K562 (cell line): ENCODE data around the gene GALNS. TPM values are rescaled to one million over a fixed set of nuclear protein-coding genes. Genes with fewer than 3 reads are reported as not detected.
"Not testable (repeated sequence)": the region's sequence is repeated elsewhere in the genome, so short reads cannot be mapped to it uniquely, and the experiment has no call there.

Experiments
- ATAC-seq: fragments of 200-7000 bp; cut with Tn5 transposase; 3 replicates; pipeline ENCODE4 v1.9.1; 2020; ENCODE audit warnings: moderate library complexity
- BruUV-seq: library from RNA; stranded (reverse); fragments of 400-500 nt; replicated peaks from 2 replicates; lab custom pipeline; 2021; lab: Mats Ljungman, UMichigan
- CTCF ChIA-PET: fragments of 300-600 bp; formaldehyde crosslinking; extraction: SDS; loops from one replicate; lab custom pipeline; 2021; ENCODE audit warnings: low intra/inter-chr PET ratio; lab: Yijun Ruan, JAX
- POLR2A ChIA-PET: fragments of 300-600, 350-650 bp; sonication (Branson Sonifier 250); formaldehyde crosslinking; extraction: SDS; loops from one replicate; lab custom pipeline; 2021; ENCODE audit warnings: antibody characterized with exemption, inconsistent platforms; lab: Yijun Ruan, JAX
- DNase-seq, 4 experiments: peaks; one replicate each; pipeline versions ENCODE4 v3.0.0 to v3.0.0-alpha.2; 2011 to 2018; ENCODE audit warnings: low spot score in 3 of 4, mixed read lengths in 3 of 4; ENCODE audit errors: extremely low read depth in 1 of 4
- FAIRE-seq: peaks from 2 replicates; lab custom pipeline; 2011; peaks lifted over from hg19 to GRCh38; lab: Jason Lieb, UNC
- H2AFZ ChIP-seq: 2 replicates; pipeline ENCODE4 v1.6.0; 2011; ENCODE audit warnings: low read depth, low read length, control low read depth, inconsistent platforms
- H3K27ac ChIP-seq: fragments of 200-600 bp; 3 replicates; pipeline ENCODE4 v1.8.0; 2011; ENCODE audit warnings: low read depth, mild to moderate bottlenecking, control low read depth, inconsistent platforms, low read length, moderate library complexity, mixed read lengths; ENCODE audit errors: extremely low read depth
- H3K27me3 ChIP-seq, 2 experiments: fragments of 300-600 bp in 1 of 2; 2 replicates in 1 of 2; 3 replicates in 1 of 2; pipeline versions ENCODE4 v1.6.0 to v1.8.0; 2011; ENCODE audit warnings: inconsistent platforms in 2 of 2, low read length in 2 of 2, mild to moderate bottlenecking in 1 of 2, mixed read lengths in 1 of 2, moderate library complexity in 1 of 2; ENCODE audit not compliant: control insufficient read depth in 2 of 2, insufficient read depth in 2 of 2
- H3K36me3 ChIP-seq: fragments of 300-600 bp; 3 replicates; pipeline ENCODE4 v1.8.0; 2011; ENCODE audit warnings: mild to moderate bottlenecking, low read length, inconsistent platforms; ENCODE audit not compliant: control insufficient read depth, insufficient read depth
- H3K4me1 ChIP-seq, 2 experiments: fragments of 200-600 bp in 1 of 2; replicated peaks in 1 of 2; 2 replicates in 1 of 2; 3 replicates in 1 of 2; pipeline versions ENCODE4 v1.5.1 to v1.8.0; 2011; ENCODE audit warnings: inconsistent platforms in 2 of 2, low read length in 2 of 2, mild to moderate bottlenecking in 1 of 2, mixed read lengths in 1 of 2, moderate library complexity in 1 of 2; ENCODE audit not compliant: control insufficient read depth in 2 of 2, insufficient read depth in 2 of 2
- H3K4me2 ChIP-seq: 2 replicates; pipeline ENCODE4 v1.6.1; 2011; ENCODE audit warnings: low read length, control low read depth, inconsistent platforms, mixed read lengths; ENCODE audit not compliant: insufficient read depth
- H3K4me3 ChIP-seq: fragments of 200-600 bp; sonication (generic), shearing (Covaris generic); 2 replicates; pipeline ENCODE4 v1.5.1; 2016; ENCODE audit warnings: control low read depth, inconsistent platforms
- H3K79me2 ChIP-seq: fragments of 200-600 bp; 3 replicates; pipeline ENCODE4 v1.8.0; 2011; ENCODE audit warnings: low read length, inconsistent platforms; ENCODE audit not compliant: control insufficient read depth, insufficient read depth
- H3K9ac ChIP-seq, 2 experiments: 2 replicates each; pipeline versions ENCODE4 v1.6.0 to v1.6.1; 2011; ENCODE audit warnings: low read depth in 2 of 2, low read length in 2 of 2, control low read depth in 1 of 2, inconsistent platforms in 1 of 2, mild to moderate bottlenecking in 1 of 2, mixed read lengths in 1 of 2; ENCODE audit not compliant: insufficient read depth in 1 of 2
- H3K9me1 ChIP-seq: one replicate; pipeline ENCODE4 v1.6.0; 2011; ENCODE audit warnings: inconsistent platforms, mild to moderate bottlenecking, low read length, moderate library complexity; ENCODE audit not compliant: control insufficient read depth, insufficient read depth
- H3K9me3 ChIP-seq: replicated peaks from 2 replicates; pipeline ENCODE4 v1.5.1; 2011; ENCODE audit warnings: low read depth, low read length, inconsistent platforms; ENCODE audit not compliant: control insufficient read depth, insufficient read depth
- H4K20me1 ChIP-seq: replicated peaks from 2 replicates; pipeline ENCODE4 v1.6.1; 2011; ENCODE audit warnings: low read length, inconsistent platforms, mixed read lengths; ENCODE audit not compliant: control insufficient read depth, insufficient read depth
- CHD1 ChIP-seq: fragments of 200-600 bp; sonication (generic); IDR thresholded peaks from one replicate; pipeline ENCODE4 v1.6.1; 2012; ENCODE audit warnings: mild to moderate bottlenecking, moderate library complexity, low read length, inconsistent platforms
- DDX20 ChIP-seq: fragments of 450-650 bp; IDR thresholded peaks from 2 replicates; pipeline ENCODE4 v1.6.1; 2016; ENCODE audit warnings: missing genetic modification characterization, low read depth, mild to moderate bottlenecking, missing compliant biosample characterization, moderate library complexity
- DPF2 ChIP-seq: fragments of 450-650 bp; IDR thresholded peaks from 2 replicates; pipeline ENCODE4 v1.6.1; 2016
- POLR2A ChIP-seq: fragments of 450-650 bp; conservative IDR thresholded peaks from 2 replicates; pipeline ENCODE4 v1.6.1; 2016
- POLR2G ChIP-seq: fragments of 200-400 bp; formaldehyde crosslinking; IDR thresholded peaks from 2 replicates; pipeline ENCODE4 v1.6.1; 2017; ENCODE audit warnings: low read depth, mild to moderate bottlenecking, antibody characterized with exemption, low read length, moderate library complexity
- RBM22 ChIP-seq: fragments of 200-400 bp; formaldehyde crosslinking; IDR thresholded peaks from 2 replicates; pipeline ENCODE4 v1.6.1; 2018; ENCODE audit warnings: low read length, low read depth; ENCODE audit not compliant: poor library complexity, severe bottlenecking
- RFX5 ChIP-seq: IDR thresholded peaks from 2 replicates; pipeline ENCODE4 v1.6.1; 2011; ENCODE audit warnings: low read depth, mild to moderate bottlenecking, improper control_type of control experiment, low read length
- SIN3A ChIP-seq, 2 experiments: fragments of 150-350 bp in 1 of 2; IDR thresholded peaks; 2 replicates each; pipeline ENCODE4 v1.6.1; 2011 to 2016; ENCODE audit warnings: borderline replicate concordance in 2 of 2, low read depth in 2 of 2, low read length in 2 of 2, mild to moderate bottlenecking in 2 of 2, moderate library complexity in 2 of 2; ENCODE audit not compliant: control insufficient read depth in 1 of 2
- ZBTB7A ChIP-seq: IDR thresholded peaks from 2 replicates; pipeline ENCODE4 v1.6.1; 2011; ENCODE audit warnings: low read depth, mild to moderate bottlenecking, low read length, moderate library complexity, borderline replicate concordance; ENCODE audit not compliant: control insufficient read depth
- ZC3H8 ChIP-seq: fragments of 450-650 bp; IDR thresholded peaks from 2 replicates; pipeline ENCODE4 v1.6.1; 2017
- WGBS: fragments of 100-300 bp; shearing (Covaris generic); methylation state at CpG from one replicate; pipeline ENCODE4 v1.1.6; 2016; ENCODE audit warnings: low coverage, mixed read lengths; ENCODE audit not compliant: insufficient coverage; ENCODE audit errors: missing lambda C conversion rate; 5-methylcytosine and 5-hydroxymethylcytosine counted together
- in situ Hi-C: fragments of 300-500 bp; cut with MboI; formaldehyde crosslinking; loops from 4 replicates; pipeline ENCODE4 v1.15.0; 2018; ENCODE audit warnings: inconsistent platforms, mixed read lengths
- intact Hi-C: fragments of 100-400 bp; cut with micrococcal nuclease; formaldehyde crosslinking; loops from 2 replicates; pipeline ENCODE4 v1.14.2; 2022
- polyA plus RNA-seq, 8 experiments: library from polyadenylated mRNA; depleted of rRNA in 4 of 8; stranded (reverse) in 5 of 8; unstranded in 3 of 8; fragments of >200 nt; fragmentation: Nextera tagmentation in 2 of 8; fragmentation: Illumina TruSeq in 1 of 8; extraction: Ambion mirVana in 2 of 8; extraction: Trizol in 1 of 8; gene quantifications; 2 replicates each; pipeline versions ENCODE4 v1.2.1 to v1.2.3, GENCODE V29; 2011 to 2014; ENCODE audit warnings: inconsistent platforms in 1 of 8, missing spikeins in 1 of 8
- total RNA-seq, 7 experiments: library from RNA; depleted of rRNA in 6 of 7; stranded (reverse); fragments of >200 nt in 6 of 7; fragmentation: Illumina TruSeq in 2 of 7; extraction: Trizol in 2 of 7; gene quantifications; 2 replicates each; pipeline versions ENCODE4 v1.2.1 to v1.2.3, GENCODE V29; 2011 to 2021; ENCODE audit warnings: low replicate concordance in 1 of 7

The GALNS gene
- total and polyA plus RNA-seq, 9 of the 15 experiments (the other 6 are each of a cell fraction or from before 2014, with no cell fraction given): 0.38 to 13.2 (median 4.3) TPM

DNA sequence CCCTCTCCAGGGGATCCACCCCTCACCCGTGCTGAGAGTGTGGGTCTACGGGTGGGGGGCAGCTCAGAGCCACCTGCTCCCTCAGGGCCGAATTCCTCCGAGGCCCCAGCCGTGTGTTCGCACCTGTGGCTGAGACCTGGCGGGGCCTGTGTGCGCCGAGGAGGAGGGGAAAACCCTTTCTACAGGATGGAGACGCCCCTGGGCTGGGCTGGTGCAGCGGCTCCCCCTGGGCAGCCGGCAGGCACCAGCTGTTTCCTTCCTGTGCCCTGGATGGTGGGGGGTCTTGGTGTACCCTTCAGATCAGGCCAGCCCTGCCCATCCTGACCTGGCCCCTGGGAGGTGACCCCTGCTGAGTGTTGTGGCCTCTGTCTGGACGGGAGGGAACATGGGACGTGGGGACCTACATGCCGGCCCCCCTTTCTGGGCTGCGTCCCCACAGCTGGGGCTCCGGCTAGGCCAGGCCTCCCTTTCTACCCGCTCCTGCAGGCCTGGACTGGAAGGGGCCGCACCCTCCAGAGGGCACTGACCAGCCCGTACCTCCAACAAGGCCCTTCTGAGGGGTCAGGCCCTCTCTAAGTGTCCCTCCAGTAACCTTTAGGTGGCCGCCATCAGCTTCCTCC is 38.0 kb upstream of the GALNS start (continued):
- TF ChIP-seq ZC3H8: no peak

DNA sequence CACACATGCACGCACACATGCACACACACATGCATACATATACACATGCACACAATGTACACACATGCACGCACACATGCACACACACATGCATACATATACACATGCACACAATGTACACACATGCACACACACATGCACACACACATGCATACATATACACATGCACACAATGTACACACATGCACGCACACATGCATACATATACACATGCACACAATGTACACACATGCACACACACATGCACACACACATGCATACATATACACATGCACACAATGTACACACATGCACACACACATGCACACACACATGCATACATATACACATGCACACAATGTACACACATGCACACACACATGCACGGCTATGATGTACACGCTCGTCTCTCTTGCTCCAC is 37.5 kb upstream of the GALNS start:
- intact Hi-C loops, CTCF ChIA-PET, H3K4me2 ChIP-seq, ATAC-seq, H2AFZ ChIP-seq, H3K9me1 ChIP-seq, in situ Hi-C loops, H3K27ac ChIP-seq, POLR2A ChIA-PET, FAIRE-seq, BruUV-seq, H3K27me3 ChIP-seq, H3K9ac ChIP-seq, H4K20me1 ChIP-seq, H3K4me3 ChIP-seq, DNase-seq: not testable (repeated sequence)
- peaks cover 0 to 33% of the 10 kb centered on the region in 2 experiments; a peak in 2 of 5 replicates for H3K4me1 ChIP-seq
- peaks cover 16% of the 10 kb centered on the region for H3K79me2 ChIP-seq
- H3K36me3 ChIP-seq: peaks cover 91% of the 10 kb centered on the region
- 94% methylated on average over 3 of the region's 6 CpGs for WGBS
- peaks cover 25% of the 10 kb centered on the region for H3K9me3 ChIP-seq

DNA sequence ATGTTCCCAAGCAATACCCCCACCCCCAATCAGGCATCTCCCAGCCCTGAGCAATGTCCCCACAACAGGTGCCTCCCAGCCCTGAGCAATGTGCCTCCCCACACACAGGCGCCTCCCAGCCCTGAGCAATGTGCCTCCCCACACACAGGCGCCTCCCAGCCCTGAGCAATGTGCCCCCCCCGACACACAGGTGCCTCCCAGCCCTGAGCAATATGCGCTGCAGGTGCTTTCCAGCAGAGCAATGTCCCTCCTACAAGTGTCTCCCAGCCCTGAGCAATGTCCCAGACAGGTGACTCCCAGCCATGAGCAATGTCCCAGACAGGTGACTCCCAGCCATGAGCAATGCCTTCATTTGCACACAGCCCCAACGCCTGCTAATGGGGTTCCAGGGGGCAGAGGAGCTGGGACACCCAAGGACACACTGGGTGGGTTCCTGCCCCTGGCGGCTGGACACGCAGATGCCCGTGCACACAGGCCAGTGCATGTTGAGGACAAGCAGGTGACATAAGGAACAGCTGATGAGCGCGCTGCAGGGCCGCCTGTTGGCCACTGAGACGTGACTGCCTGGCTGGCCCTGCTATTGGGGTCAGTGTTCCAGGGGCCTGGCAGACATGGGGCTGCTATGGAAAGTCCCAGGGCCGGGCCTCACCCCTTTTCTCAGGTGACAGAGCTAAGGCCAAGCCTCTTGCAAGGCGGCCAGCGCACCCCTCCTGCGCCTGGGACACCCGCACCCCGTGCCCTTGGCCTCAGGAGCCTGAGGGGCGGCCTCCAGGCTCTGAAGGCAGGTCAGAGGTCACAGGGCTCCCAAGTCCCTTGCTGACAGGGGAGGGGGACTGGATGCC is 36.6 kb upstream of the GALNS start:
- no peaks in the 10 kb centered on the region for H3K9me1 ChIP-seq
- no peaks in the 10 kb centered on the region for H4K20me1 ChIP-seq
- H3K27me3 ChIP-seq: no peaks in the 10 kb centered on the region
- 95% methylated on average over 11 of the region's 19 CpGs for WGBS
- H3K9me3 ChIP-seq: peaks cover 25% of the 10 kb centered on the region
- H2AFZ ChIP-seq: no peak overlapping the region
- in situ Hi-C loops (no loop called here), intact Hi-C loops (no loop called here)
- ATAC-seq (no peak), FAIRE-seq (no peak), DNase-seq (no peak)
- no TSS peak for BruUV-seq
- H3K4me3 ChIP-seq: no peak overlapping the region
- peaks cover 87% of the 10 kb centered on the region for H3K36me3 ChIP-seq
- H3K9ac ChIP-seq: no peak overlapping the region
- H3K4me2 ChIP-seq: no peak overlapping the region
- TF ChIP-seq POLR2A: peak; percentile 31; the same call in 1 of the 2 replicates
- no peak for TF ChIP-seq SIN3A (IDR thresholded peaks at IDR 0.05; ENCODE audit: borderline replicate concordance in 2 of 2, control insufficient read depth in 1 of 2, low read depth in 2 of 2, low read length in 2 of 2)
- TF ChIP-seq RBM22: peak; percentile 87
- no peak for TF ChIP-seq CHD1
- peak; percentile 70 for TF ChIP-seq POLR2G
- no peak for TF ChIP-seq RFX5
- TF ChIP-seq ZBTB7A: no peak
- no peak for TF ChIP-seq DPF2
- no peak for TF ChIP-seq DDX20 (tag)
- no peak overlapping the region for H3K27ac ChIP-seq
- H3K4me1 ChIP-seq: peaks cover 0 to 39% of the 10 kb centered on the region in 2 experiments; a peak in 2 of 5 replicates
- ChIA-PET CTCF (no interaction called here), POLR2A (no interaction called here)
- H3K79me2 ChIP-seq: peaks cover 10% of the 10 kb centered on the region; the same call in 2 of the 3 replicates
